Measurements from ENCODE around the gene SREBF1. TPM values are rescaled to one million over a fixed set of nuclear protein-coding genes. Genes with fewer than 3 reads are reported as not detected.

SREBF1 gene
- total RNA-seq, 1 experiment from 2014 or later = 360 TPM

DNA sequence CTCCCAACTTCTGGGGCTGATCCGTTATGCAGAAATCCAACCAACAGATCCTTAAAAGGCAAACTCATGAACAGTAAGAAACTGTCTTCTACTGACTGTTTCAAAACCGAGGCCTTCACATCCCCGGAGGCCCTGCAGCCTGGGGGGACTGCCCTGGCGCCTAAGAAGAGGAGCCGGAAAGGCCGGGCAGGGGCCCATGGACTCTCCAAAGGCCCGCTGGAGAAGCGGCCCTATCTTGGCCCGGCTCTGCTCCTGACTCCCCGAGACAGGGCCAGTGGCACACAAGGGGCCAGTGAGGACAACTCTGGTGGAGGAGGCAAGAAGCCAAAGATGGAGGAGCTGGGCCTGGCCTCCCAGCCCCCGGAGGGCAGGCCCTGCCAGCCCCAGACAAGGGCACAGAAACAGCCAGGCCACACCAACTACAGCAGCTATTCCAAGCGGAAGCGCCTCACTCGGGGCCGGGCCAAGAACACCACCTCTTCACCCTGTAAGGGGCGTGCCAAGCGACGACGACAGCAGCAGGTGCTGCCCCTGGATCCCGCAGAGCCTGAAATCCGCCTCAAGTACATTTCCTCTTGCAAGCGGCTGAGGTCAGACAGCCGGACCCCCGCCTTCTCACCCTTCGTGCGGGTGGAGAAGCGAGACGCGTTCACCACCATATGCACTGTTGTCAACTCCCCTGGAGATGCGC is 39.5 kb downstream of the SREBF1 start:
- Histone ChIP-seq H3F3A (ENCODE audit: insufficient read depth, low read depth) (no peaks in the 10 kb centered on the region), H3K27ac (no peak overlapping the region), H3K9me3 (ENCODE audit: insufficient read depth, low read depth) (no peaks in the 10 kb centered on the region), H3K9me2 (ENCODE audit: insufficient read depth) (no peaks in the 10 kb centered on the region), H3K4me3 (no peak overlapping the region), H3K27me3 (ENCODE audit: insufficient read depth, low read depth) (no peaks in the 10 kb centered on the region), H3K79me2 (ENCODE audit: low read depth) (no peaks in the 10 kb centered on the region), H2AFZ (no peak overlapping the region), H4K20me1 (ENCODE audit: insufficient read depth) (peaks cover 91% of the 10 kb centered on the region), H3K4me2 (no peak overlapping the region), H3K36me3 (ENCODE audit: low read depth) (0 out of 2 replicates have a peak, but pooled peaks cover 4% of the 10 kb centered on the region), H3K4me1 (replicated peaks; ENCODE audit: insufficient read depth) (no peaks in the 10 kb centered on the region)
- intact Hi-C loops (cut with micrococcal nuclease; ENCODE audit: unreplicated experiment) = no loop called here
- DNase-seq = no peak
- ChIA-PET POLR2A (ENCODE audit: unreplicated experiment) (no interaction called here), CTCF (no interaction called here)
- TF ChIP-seq, protein P1, sequence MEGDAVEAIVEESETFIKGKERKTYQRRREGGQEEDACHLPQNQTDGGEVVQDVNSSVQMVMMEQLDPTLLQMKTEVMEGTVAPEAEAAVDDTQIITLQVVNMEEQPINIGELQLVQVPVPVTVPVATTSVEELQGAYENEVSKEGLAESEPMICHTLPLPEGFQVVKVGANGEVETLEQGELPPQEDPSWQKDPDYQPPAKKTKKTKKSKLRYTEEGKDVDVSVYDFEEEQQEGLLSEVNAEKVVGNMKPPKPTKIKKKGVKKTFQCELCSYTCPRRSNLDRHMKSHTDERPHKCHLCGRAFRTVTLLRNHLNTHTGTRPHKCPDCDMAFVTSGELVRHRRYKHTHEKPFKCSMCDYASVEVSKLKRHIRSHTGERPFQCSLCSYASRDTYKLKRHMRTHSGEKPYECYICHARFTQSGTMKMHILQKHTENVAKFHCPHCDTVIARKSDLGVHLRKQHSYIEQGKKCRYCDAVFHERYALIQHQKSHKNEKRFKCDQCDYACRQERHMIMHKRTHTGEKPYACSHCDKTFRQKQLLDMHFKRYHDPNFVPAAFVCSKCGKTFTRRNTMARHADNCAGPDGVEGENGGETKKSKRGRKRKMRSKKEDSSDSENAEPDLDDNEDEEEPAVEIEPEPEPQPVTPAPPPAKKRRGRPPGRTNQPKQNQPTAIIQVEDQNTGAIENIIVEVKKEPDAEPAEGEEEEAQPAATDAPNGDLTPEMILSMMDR (conservative IDR thresholded peaks at IDR 0.05) = no peak
- TF ChIP-seq EZH2 (IDR thresholded peaks at IDR 0.05; ENCODE audit: low read depth) = no peak
- BruUV-seq (replicated peaks) = TSS peak; percentile 5

DNA sequence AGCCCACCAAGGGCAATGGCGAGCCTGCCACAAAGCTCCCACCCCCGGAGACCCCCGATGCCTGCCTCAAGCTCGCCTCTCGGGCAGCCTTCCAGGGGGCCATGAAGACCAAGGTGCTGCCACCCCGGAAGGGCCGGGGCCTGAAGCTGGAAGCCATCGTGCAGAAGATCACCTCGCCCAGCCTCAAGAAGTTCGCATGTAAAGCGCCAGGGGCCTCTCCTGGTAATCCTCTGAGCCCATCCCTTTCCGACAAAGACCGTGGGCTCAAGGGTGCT is 40.1 kb downstream of the SREBF1 start:
- TF ChIP-seq, protein P1 (conservative IDR thresholded peaks at IDR 0.05) = no peak
- TF ChIP-seq EZH2 (IDR thresholded peaks at IDR 0.05; ENCODE audit: low read depth) = no peak
- no TSS peak for BruUV-seq (replicated peaks)

DNA sequence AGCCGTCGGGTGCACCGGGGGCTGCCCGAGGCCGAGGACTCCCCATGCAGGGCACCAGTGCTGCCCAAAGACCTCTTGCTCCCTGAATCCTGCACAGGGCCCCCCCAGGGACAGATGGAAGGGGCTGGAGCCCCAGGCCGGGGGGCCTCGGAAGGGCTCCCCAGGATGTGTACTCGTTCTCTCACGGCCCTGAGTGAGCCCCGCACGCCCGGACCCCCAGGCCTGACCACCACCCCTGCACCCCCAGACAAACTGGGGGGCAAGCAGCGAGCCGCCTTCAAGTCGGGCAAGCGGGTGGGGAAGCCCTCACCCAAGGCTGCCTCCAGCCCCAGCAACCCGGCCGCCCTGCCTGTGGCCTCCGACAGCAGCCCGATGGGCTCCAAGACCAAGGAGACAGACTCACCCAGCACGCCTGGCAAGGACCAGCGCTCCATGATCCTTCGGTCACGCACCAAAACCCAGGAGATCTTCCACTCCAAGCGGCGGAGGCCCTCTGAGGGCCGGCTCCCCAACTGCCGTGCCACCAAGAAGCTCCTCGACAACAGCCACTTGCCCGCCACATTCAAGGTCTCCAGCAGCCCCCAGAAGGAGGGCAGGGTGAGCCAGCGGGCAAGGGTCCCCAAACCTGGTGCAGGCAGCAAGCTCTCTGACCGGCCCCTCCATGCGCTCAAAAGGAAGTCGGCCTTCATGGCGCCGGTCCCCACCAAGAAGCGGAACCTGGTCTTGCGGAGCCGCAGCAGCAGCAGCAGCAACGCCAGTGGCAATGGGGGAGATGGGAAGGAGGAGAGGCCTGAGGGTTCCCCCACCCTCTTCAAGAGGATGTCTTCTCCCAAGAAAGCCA is 40.6 kb downstream of the SREBF1 start:
- Histone ChIP-seq H2AFZ (no peak overlapping the region), H4K20me1 (ENCODE audit: insufficient read depth) (peaks cover 92% of the 10 kb centered on the region), H3F3A (ENCODE audit: insufficient read depth, low read depth) (no peaks in the 10 kb centered on the region), H3K36me3 (ENCODE audit: low read depth) (0 out of 2 replicates have a peak, but pooled peaks cover 4% of the 10 kb centered on the region), H3K4me1 (replicated peaks; ENCODE audit: insufficient read depth) (no peaks in the 10 kb centered on the region), H3K27me3 (ENCODE audit: insufficient read depth, low read depth) (no peaks in the 10 kb centered on the region), H3K4me2 (no peak overlapping the region), H3K9me2 (ENCODE audit: insufficient read depth) (no peaks in the 10 kb centered on the region), H3K27ac (no peak overlapping the region), H3K9me3 (ENCODE audit: insufficient read depth, low read depth) (no peaks in the 10 kb centered on the region), H3K79me2 (ENCODE audit: low read depth) (no peaks in the 10 kb centered on the region), H3K4me3 (no peak overlapping the region)
- intact Hi-C loops (cut with micrococcal nuclease; ENCODE audit: unreplicated experiment) = no loop called here
- DNase-seq = no peak
- no peak for TF ChIP-seq EZH2 (IDR thresholded peaks at IDR 0.05; ENCODE audit: low read depth)
- TF ChIP-seq, protein P1 (conservative IDR thresholded peaks at IDR 0.05) = no peak
- ChIA-PET CTCF (no interaction called here), POLR2A (ENCODE audit: unreplicated experiment) (interaction anchor here (0.5 kb wide), 1 partner anchor 150 kb away, joined by 9 read pairs; no protein-coding TSS in a partner anchor)
- BruUV-seq (replicated peaks) = no TSS peak

More for the DNA sequence above, 40.1 kb downstream of the SREBF1 start:
- Histone ChIP-seq H3K4me3 (no peak overlapping the region), H3K27ac (no peak overlapping the region), H4K20me1 (ENCODE audit: insufficient read depth) (peaks cover 91% of the 10 kb centered on the region), H3F3A (ENCODE audit: insufficient read depth, low read depth) (no peaks in the 10 kb centered on the region), H3K36me3 (ENCODE audit: low read depth) (0 out of 2 replicates have a peak, but pooled peaks cover 4% of the 10 kb centered on the region), H2AFZ (no peak overlapping the region), H3K4me1 (replicated peaks; ENCODE audit: insufficient read depth) (no peaks in the 10 kb centered on the region), H3K9me2 (ENCODE audit: insufficient read depth) (no peaks in the 10 kb centered on the region), H3K4me2 (no peak overlapping the region), H3K27me3 (ENCODE audit: insufficient read depth, low read depth) (no peaks in the 10 kb centered on the region), H3K79me2 (ENCODE audit: low read depth) (no peaks in the 10 kb centered on the region), H3K9me3 (ENCODE audit: insufficient read depth, low read depth) (no peaks in the 10 kb centered on the region)
- intact Hi-C loops (cut with micrococcal nuclease; ENCODE audit: unreplicated experiment) = no loop called here
- ChIA-PET CTCF (no interaction called here), POLR2A (ENCODE audit: unreplicated experiment) (no interaction called here)
- no peak for DNase-seq
